ENCODE data around the gene CDH4.

DNA sequence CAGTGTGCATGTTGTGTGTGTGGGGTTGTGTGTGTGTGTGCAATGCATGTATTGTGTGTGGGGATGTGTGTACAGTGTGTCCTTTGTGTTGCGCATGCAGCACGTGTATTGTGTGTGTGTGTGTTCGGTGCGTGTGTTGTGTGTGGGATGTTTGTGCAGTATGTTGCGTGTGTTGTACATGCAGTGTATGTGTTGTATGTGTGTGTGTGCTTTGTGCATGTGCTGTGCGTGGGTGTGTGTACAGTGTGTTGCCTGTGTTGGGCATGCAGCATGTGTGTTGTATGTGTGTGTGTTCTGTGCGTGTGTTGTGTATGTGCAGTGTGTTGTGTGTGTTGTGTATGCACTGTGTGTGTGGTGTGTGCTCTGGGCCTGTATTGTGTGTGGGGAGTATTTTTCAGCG is 52.7 kb downstream of the CDH4 start:
- TF ChIP-seq, protein P1, sequence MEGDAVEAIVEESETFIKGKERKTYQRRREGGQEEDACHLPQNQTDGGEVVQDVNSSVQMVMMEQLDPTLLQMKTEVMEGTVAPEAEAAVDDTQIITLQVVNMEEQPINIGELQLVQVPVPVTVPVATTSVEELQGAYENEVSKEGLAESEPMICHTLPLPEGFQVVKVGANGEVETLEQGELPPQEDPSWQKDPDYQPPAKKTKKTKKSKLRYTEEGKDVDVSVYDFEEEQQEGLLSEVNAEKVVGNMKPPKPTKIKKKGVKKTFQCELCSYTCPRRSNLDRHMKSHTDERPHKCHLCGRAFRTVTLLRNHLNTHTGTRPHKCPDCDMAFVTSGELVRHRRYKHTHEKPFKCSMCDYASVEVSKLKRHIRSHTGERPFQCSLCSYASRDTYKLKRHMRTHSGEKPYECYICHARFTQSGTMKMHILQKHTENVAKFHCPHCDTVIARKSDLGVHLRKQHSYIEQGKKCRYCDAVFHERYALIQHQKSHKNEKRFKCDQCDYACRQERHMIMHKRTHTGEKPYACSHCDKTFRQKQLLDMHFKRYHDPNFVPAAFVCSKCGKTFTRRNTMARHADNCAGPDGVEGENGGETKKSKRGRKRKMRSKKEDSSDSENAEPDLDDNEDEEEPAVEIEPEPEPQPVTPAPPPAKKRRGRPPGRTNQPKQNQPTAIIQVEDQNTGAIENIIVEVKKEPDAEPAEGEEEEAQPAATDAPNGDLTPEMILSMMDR (optimal IDR thresholded peaks at IDR 0.05 in 1 of 3, IDR thresholded peaks at IDR 0.05 in 1 of 3, conservative IDR thresholded peaks at IDR 0.05 in 1 of 3; ENCODE audit: extremely low read depth in 1 of 3, insufficient read depth in 2 of 3, low read length in 3 of 3) = no peak
- no peak for TF ChIP-seq EZH2 (IDR thresholded peaks at IDR 0.05; ENCODE audit: low read length)

Data from keratinocyte (primary cell).